ENCODE results near the gene PICALM. TPM values are rescaled to one million over a fixed set of nuclear protein-coding genes. Genes with fewer than 3 reads are reported as not detected.

PICALM gene
- total RNA-seq, 1 donor from 2014 or later: 137 TPM

- no peaks in the 10 kb centered on the region for H3K9me3 Mint-ChIP-seq
- peaks cover 12% of the 10 kb centered on the region for H3K4me1 Mint-ChIP-seq (ENCODE audit: unreplicated experiment)
- H3K36me3 Mint-ChIP-seq: no peaks in the 10 kb centered on the region
- DNase-seq (ENCODE audit: extremely low spot score, unreplicated experiment): no peak
- TF ChIP-seq CTCF (conservative IDR thresholded peaks at IDR 0.05): no peak
- H3K27ac Mint-ChIP-seq: no peak overlapping the region
- H3K4me3 Mint-ChIP-seq: no peak overlapping the region
- H3K27me3 Mint-ChIP-seq: peaks cover 3% of the 10 kb centered on the region
Measured at GRCh38 chr11:86073948-86074347, 5.1 kb upstream of the PICALM start.

- H3K36me3 Mint-ChIP-seq: no peaks in the 10 kb centered on the region
- no peaks in the 10 kb centered on the region for H3K9me3 Mint-ChIP-seq
- H3K27me3 Mint-ChIP-seq: no peaks in the 10 kb centered on the region
- DNase-seq (ENCODE audit: extremely low spot score, unreplicated experiment): no peak
- peaks cover 12% of the 10 kb centered on the region for H3K4me1 Mint-ChIP-seq (ENCODE audit: unreplicated experiment)
- no peak for TF ChIP-seq CTCF (conservative IDR thresholded peaks at IDR 0.05)
- H3K27ac Mint-ChIP-seq: peak overlapping the region; percentile 35
- H3K4me3 Mint-ChIP-seq: no peak overlapping the region
Measured at GRCh38 chr11:86072211-86072610, 3.3 kb upstream of the PICALM start.

GRCh38 chr11:86070142-86071056 is 1.5 kb upstream of the PICALM start:
- no peaks in the 10 kb centered on the region for H3K27me3 Mint-ChIP-seq
- no peak for DNase-seq (ENCODE audit: extremely low spot score, unreplicated experiment)
- H3K9me3 Mint-ChIP-seq: no peaks in the 10 kb centered on the region
- H3K4me3 Mint-ChIP-seq: peak overlapping the region; percentile 97
- no peak for TF ChIP-seq CTCF (conservative IDR thresholded peaks at IDR 0.05)
- H3K27ac Mint-ChIP-seq: peak overlapping the region; percentile 100
- peaks cover 23% of the 10 kb centered on the region for H3K4me1 Mint-ChIP-seq (ENCODE audit: unreplicated experiment)
- no peaks in the 10 kb centered on the region for H3K36me3 Mint-ChIP-seq

- no peak for DNase-seq (ENCODE audit: extremely low spot score, unreplicated experiment)
- H3K27me3 Mint-ChIP-seq: no peaks in the 10 kb centered on the region
- H3K4me1 Mint-ChIP-seq (ENCODE audit: unreplicated experiment): peaks cover 24% of the 10 kb centered on the region
Measured at GRCh38 chr11:86069408-86070101, 671 bp upstream of the PICALM start.

More at GRCh38 chr11:86069408-86070101, 671 bp upstream of the PICALM start:
- H3K27ac Mint-ChIP-seq: peak overlapping the region; percentile 100
- no peaks in the 10 kb centered on the region for H3K36me3 Mint-ChIP-seq
- H3K9me3 Mint-ChIP-seq: no peaks in the 10 kb centered on the region
- H3K4me3 Mint-ChIP-seq: peak overlapping the region; percentile 97
- no peak for TF ChIP-seq CTCF (conservative IDR thresholded peaks at IDR 0.05)

Data from type B pancreatic cell (in vitro differentiated cells).